Activated CD4-positive, alpha-beta T cell treated with anti-CD3 and anti-CD28 coated beads, Interleukin-2, Interleukin-6, amounts not matched to agents 100 ng/mL and 50 ng/mL, durations not matched to agents 16 hours and 8 hours (primary cell): ENCODE measurements around the gene CSNK2A1.
A peak's percentile ranks its signal among the peaks of the same experiment; 100 is the strongest.

Experiments used
- DNase-seq: peaks from one replicate; pipeline ENCODE4 v3.0.0-alpha.2; 2020

The CSNK2A1 gene

DNA sequence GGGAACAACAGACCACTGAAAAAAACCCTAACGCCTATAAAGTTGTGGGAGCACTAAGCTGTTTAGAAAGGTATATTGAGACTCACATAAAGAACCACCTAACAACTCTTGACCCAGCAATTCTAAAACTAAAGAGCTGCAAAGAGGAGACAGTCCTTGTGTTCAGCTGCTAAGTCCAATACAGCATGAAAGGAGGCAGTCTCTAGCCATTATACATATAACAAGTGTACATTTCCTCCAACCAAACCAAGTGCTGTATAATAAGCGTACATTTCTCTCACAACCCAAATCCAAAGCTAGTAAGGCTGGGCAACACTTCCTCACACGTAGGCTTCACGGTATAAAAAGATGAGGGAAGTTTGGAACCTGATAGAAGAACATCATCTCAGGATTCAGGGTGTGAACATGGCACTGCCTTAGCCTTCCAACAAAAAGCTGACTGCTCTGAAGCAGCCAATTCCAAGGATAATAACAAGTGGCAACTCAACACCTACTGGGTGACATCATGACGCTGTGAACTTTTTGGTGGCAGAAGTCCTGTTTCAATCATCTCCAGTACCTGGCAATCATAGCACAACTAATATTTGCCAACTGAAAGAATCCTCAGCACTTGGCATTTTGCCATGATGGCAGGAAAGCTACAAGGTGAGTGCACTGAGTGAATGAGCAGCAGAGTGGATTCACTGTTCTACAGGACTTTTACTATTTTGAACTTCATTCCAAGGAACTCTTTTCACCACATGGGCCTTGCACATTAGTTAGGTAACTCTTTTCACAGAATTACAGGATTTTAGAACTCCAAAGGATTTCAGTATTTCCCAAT lies 97.9 kb downstream of the CSNK2A1 start:
- no peak for DNase-seq

DNA sequence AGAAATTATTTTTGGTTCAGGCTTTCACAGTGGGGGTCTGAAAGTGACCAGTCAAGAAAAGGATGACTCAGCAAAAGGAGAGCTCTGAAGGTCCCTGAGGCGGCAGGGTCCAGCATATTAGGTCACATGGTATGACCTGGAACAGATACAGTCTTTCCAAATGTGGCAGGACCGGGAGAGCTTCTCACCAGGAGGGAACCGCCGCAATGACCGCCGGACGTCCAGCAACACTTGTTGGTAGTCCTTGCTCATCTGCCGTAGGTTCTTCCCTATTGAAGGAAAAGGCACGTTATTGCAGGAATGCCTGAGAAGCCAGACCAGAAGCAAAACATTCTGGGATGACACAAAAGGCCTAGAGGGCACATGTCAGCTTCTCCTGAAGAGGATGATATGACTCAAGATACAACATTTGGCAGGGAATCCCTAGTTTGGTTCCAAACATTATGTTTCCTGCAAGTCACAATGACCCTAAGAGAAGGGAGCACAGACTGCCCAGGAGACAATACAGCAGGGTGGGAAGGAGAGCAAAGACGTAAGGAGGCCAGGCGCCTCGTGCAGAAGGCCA lies 98.6 kb downstream of the CSNK2A1 start:
- DNase-seq: no peak

DNA sequence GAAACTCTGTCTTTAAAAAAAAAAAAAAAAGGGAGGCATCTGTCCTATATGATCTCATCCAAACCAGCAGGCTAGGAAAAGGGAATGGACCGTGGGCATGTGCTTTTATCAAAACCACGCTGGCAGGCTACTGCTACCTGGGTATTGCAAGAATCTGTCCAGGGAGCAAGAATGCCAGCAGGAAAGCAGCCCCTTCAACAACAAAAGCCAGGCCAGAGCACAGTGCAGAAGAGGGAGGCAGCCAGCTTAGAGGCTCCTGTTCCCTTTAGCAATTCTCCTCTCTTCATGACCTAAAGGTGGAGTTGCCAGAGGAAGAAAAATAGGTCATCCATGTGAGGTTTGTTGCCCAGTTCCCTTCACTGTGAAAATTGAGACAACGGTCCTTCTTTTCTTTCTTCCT lies 99.5 kb downstream of the CSNK2A1 start:
- DNase-seq: no peak

DNA sequence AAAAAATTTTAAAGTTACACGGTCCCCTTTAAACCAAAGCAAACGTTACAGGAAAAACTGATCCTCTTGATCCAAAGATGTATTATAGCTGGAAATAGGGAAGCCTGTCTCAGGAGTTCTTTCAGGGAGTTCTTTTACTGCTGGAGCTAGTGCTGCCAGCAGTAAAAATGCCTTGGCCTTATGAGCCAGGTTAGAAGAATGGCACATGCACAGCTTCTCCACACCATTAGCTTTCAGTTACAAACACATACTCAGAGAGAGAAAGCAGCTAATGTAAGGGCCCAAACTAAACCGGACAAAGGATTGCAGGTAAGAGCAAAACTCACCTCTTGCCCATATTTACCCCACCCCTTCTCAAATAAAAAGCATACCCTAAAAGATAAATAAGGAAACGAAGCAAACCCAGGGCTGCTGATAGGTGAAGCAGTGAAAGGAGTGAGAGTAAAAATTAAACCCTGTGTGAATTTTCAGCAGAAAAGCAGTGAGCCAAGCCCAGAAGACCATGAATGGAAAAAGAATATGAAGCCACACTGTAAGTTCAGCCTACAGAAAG lies 100.3 kb downstream of the CSNK2A1 start:
- DNase-seq: no peak

DNA sequence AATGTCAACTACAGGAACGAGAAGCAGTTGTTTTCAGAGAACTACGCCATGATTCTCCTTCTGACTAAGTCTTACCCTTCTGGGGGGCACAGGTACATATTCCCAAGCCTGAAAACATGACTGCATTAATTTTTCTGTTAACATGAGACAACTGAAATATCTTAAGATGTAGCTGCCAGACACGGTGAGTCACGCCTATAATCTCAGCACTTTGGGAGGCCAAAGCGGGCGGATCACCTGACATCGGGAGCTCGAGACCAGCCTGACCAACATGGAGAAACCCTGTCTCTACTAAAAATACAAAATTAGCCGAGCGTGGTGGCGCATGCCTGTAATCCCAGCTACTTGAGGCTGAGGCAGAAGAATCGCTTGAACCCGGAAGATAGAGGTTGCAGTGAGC lies 103.0 kb downstream of the CSNK2A1 start:
- no peak for DNase-seq

DNA sequence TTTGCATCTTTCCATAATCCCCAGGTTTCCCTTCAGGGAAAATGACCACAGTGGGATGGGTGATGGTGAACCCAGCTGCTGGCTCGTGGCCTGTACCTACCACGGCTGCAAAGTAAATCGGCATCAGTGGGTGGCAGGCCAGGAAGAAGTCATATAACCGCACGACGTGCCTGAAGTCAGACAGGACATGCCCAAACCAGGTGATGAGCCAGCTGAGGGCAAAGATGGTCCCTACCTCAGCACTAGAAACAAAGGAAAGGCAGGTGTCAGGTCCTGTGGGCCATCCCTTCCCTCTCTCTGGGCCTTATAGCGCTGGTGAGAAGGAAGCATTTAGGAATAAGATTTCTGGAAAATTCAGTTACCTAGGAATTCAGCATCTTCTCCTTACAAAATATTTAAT lies 103.4 kb downstream of the CSNK2A1 start:
- no peak for DNase-seq

DNA sequence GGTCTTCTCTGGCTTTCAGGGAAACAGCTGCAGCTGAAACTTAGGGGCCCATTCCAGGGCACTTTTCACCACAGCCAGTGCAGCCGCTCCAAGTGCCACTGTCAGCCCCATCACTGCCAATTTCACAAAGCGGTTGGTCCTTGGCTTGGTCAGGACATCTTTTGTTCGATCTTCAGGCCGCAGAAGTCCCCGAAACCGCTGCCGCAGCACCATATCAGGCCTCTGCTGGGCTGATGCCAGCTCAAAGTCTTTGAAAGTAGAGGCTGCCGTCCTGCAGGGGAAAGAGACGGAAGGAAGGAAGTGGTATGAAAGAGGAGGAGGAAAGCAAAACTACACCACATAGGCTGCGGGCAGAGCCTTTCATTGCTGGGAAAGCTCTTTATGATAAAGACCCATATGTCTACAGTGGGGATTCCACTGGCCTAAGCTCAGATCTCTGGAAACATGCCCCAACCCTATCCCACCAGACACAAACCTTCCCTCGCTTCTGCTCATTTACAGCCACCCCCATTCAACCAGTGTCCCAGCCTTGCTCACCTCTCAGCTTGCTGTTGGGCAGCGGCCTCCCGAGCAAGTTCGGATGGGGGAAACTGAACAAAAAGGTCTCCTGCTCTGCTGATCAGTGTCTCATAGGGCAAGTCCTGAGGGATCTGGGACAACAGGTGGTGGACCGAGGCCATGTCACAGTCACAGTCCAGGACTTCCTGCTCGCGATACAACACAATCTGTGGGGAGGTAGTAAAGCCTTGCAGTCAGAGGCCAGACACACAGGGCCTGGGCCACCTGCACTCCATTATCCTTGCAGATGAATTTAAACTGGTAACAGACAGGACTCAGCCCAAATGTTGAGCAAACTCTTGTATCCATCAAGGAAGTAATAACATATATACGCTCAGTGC lies 104.8 kb downstream of the CSNK2A1 start:
- peak; percentile 83 for DNase-seq

DNA sequence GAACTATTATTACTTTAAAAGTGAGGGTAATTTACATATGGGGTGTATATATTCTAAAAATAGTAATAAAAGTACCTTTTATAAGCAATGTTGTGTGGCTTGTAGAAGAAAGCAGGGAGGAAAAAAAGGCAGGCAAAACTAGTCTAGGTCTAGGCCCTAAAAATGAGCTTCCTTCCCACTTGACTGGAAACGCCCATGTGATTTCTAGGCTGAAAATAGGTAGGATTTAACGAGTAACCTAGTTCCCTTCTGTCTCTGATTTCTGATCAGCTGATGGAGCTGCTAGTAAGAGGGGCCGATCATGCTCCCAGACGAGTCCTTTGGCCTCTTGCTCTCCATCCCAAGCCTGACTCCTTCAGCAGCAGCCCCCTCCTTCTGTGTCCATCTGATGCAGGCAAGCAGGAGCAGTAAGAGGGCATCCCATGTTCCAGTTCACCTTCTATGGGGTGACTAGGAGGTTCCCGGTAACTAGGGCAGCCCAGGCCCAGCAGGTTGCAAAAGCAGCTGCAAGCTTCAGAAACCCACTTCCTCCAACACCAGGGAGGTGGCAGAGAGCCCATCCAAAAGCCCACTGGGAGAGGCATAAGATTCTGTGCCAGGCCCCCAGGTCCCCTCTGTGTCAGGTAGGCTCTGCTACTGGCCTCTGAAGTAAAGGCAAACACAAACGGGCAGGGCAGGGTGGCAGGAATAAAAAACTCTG lies 105.7 kb downstream of the CSNK2A1 start:
- DNase-seq: peak; percentile 32

DNA sequence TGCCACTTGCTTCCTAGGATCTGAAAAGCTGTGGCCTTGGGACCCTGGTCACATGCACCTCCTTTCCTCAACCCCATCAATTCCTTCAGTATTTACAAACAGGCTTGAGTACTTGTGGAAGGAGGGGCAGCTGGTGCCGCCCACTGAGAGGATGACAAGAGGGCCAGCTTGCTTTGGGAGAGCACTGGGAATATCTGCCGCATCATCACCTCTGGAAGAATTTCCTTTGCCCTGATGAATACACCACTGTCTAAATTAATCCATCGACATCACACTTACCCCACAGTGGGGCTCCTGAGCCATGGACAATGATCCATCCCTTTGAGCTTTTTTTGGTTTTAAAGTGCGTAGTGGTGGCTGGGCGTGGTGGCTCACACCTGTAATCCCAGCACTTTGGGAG lies 107.1 kb downstream of the CSNK2A1 start:
- no peak for DNase-seq

DNA sequence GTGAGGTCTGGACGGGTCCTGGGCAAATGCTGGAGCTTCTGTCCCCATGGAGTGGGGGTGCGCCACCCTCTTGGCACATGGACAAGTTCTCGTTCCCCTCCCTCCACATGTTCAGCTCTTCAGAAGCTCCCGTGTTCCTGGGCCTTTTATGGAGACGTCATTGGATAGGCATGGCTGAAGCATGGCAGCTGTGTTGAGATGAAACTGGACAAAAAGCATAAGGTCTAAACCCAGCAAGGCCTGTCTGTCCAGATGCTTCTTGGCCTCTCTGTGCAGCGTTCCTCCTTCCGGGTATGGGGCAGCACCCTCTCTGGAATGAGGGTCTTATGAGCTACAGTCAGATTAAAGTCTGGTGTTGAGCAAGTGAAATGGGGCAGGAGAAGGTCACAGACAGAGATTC lies 108.0 kb downstream of the CSNK2A1 start:
- DNase-seq: no peak

DNA sequence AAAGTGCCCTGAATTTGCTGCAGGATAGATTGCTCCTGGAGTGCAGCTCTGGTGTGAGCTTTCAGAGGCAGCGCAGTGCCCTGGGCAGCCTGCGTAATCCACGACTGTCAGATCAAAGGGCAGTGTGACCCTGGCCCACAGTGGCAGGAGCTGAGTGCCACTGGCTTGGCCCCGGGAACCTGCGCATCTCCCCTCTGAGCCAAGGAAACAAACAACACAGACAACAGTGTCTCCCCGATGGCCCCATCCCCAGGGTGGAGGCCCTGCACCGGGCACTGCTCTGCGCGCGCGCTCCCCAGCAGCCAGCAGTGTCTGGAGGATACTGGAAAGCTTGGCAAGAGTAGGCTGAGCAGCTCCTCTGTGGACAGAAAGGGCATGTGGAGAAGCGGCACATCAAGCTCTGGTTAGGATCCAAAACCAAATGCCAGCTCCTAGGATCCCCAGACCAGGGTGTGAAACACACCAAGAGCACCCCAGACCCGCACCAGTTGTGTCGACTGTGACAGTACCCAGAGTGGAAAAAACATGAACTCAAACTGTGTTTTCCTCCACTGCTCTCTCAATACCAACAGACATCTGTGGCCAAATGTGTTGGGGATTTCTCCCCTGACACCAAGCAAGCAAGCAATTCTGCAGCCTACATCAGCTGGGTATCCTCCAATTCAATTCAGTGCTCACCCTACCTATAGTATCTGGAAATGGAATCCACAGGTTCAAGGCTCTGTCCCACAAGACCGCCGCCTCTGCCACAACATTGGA lies 108.8 kb downstream of the CSNK2A1 start:
- no peak for DNase-seq

DNA sequence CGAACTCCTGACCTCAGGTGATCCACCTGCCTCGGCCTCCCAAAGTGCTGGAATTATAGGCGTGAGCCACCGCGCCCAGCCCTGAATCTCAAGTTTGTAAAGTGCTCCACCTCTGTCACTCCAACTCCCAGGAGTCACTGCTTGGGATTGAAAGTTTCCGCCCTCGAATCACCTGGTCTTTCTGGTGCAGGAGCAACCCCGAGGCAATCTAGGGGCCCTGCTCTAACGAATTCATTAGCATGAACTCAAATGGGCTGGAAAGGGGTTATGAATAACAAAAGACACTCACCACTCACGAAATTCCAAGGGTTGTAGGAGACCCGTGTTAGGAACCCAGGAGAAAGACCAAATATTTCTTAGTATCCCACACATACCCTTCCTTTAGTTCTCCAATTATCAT lies 109.4 kb downstream of the CSNK2A1 start:
- DNase-seq: no peak

DNA sequence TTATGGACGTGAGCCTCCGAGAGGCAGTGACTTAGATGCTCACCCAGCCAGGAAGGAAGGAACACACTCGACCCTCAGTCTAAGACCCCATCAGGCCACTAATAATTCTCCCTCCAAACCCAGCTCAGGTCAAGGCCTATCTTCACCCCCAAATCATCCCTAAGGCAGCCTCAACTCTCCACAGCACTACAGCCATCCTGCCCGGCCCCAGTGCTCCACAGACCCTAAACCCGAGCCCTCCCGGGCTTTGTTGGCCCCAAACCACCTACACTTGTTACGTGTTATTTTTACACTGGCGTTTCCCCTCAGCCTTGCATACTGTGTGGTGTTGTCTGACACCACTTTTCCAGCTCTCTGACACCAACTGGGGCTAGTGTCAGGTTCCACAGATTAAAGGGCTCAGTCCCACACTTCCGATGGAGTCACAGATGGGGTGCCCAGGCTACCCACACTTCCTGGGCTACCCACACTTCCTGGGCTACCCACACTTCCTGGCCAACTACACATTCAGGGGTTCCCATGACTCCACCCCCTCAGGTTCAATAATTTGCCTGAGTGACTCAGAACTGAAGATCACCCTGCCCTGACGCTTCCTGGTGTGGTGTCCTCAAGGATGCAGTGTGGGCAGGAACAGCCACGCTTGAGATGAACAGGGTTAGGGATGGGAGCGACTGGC lies 110.2 kb downstream of the CSNK2A1 start:
- DNase-seq: peak; percentile 87

DNA sequence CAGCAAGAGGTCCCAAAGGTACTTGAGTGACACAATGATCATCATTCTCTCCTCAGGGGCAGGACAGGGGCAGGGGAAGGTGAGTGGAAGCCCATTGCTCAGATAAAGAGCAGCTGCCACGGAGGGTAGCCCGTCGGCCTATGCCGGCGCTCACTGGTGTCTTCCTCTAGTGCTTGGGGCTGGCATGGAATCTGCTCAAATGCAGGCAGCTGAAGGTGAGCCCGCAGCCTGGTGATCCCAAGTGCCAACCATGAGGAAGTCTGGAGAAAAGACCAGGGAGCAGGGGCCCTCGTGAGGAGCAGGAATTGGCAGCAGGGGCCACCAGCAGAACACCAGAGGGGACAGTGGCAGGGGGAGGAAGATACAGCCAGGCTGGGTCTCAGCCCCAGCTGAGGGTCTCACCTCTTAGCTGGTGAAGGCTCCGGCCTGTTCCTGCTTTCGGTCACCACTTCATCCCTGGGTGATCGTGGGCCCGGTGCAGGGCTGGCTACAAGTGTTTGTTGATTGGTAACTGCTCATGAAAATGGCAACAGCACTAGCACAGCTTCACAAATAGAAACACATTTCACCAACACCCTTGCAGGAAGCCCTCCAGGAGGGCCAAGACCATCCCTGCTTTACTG lies 110.8 kb downstream of the CSNK2A1 start:
- DNase-seq: no peak

DNA sequence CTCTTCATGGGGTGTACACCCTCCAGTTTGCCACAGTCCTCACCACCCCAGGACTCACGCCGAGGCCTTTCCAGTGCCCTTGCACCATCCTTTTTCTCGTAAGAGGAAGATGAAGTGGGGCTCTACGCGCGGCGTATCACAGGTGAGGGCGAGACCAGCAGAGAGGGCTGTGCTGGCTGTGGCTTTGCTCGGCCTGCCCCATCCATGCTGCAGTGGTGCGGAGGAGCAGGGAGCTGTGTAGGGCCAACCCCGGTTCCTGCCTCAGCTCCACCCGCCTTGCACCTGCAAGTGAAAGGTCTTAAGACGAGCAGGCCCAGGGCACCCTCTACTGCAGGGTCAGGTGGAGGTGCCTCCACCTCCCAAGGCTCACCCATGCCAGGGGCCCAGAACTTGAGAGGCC lies 111.4 kb downstream of the CSNK2A1 start:
- DNase-seq: no peak

DNA sequence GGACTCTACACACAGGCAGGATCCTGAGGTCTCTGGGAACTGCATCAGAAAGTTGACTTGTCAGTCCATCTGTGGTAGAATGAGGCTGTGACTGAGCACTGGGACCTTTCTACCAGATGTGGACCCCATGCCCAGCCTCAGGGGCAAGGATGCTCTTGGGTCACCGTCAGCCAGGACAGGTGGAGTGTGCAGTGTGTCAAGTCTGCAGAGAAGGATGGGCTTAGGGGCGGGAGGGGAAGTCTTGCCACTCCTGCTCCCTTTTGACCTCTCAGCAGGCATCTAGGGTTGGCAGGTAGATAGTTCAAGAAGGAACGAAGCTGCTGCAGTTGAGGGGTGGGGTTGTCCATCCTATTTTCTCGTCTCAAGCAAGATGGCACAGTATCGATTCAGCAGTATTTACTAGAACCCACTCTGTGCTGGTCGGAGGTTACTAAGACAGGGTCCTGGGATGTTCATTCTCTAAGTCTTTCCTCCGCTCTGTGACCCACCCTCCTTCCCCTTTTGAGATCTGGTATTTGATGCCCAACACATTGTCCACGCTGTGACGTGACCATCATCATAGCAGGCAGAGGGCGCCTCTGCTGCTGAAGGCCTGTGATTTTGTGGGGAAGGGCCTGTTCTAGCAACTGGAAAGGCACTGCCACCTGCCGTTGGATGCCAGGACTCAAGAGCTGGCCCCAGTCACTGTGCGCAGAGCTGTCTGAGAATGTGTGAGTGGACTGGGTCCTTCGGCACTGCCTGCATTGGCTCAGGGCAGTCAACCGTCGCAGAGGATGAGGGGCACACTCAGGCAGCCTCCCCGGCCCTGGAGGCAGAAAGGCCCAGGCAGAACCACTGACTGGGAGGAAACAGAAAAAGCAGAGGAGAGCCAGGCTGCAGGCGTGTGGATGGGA lies 112.3 kb downstream of the CSNK2A1 start:
- DNase-seq: peak; percentile 52

DNA sequence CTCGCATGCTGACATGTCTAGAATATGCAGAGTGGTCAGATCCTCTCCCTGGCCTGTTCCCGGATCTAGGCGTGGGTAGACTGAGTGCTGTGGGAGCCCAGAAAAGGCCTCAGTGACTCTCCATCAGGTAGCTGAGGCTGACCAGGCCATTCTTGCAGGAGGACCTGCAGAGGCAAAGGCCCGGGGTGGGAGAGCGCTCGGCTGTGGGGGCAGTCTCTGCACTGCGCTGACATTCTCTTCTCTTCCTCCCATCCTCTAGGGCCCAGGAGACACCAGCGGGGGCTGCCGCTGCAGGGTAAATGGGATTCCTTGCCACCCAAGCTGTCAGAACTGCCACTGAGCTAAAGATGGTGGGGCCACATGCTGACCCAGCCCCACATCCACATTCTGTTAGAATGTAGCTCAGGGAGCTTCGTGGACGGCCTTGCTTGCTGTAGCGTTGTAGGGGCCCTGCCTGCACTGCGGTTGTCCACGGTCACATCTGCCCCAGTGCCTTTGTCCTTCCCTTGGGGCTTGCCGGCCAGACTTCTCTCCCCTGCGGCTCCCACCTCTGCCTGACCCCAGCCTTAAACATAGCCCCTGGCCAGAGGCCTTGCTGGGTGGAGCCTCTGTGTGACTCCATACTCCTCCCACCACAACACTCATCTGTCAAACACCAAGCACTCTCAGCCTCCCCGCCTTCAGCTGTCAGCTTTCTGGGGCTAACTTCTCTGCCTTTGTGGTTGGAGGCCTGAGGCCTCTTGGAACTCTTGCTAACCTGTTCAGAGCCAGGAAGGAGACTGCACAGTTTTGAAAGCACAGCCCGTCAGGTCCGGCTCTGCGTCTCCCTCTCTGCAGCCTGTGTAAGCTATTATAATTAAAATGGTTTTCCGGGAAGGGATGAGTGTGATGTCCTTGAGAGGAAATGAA lies 113.2 kb downstream of the CSNK2A1 start:
- no peak for DNase-seq

DNA sequence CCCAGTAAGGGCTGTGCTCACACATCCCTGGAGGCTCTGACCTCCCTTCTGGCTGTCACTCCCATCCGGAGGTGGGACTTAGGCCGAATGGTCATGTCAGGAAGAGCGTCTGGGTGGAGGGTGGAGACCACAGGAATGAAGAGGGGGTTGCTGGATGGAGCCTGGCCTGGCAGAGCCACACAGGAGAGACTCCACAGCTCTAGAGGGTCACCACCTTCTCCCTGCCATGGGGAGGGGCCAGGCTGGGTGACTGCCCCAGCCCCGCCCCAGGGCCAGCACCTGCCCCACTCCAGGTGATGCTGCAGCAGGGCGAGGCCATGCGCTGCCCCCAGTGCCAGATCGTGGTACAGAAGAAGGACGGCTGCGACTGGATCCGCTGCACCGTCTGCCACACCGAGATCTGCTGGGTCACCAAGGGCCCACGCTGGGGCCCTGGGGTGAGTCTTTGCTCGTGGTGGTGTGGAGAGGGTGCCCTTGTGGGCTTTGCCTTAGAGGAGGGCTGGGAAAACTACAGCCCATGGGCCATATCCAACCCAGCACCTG lies 114.9 kb downstream of the CSNK2A1 start:
- DNase-seq: no peak
